Fibroblast of lung (primary cell): ENCODE data around the gene TOPBP1.

Experiments used
- EZH2 ChIP-seq: IDR thresholded peaks from 2 replicates; pipeline ENCODE4 v1.5.1; 2012; ENCODE audit warnings: low read length, control low read depth, mild to moderate bottlenecking; ENCODE audit errors: missing control alignments
- TF ChIP-seq, protein P1 (sequence below), 2 donors: IDR thresholded peaks in 1 of 2; conservative IDR thresholded peaks in 1 of 2; 1 replicate in 1 of 2; 2 replicates in 1 of 2; pipeline ENCODE4 v1.5.1; 2011 to 2012; ENCODE audit warnings: low read length in 2 of 2, control low read depth in 1 of 2, inconsistent platforms in 1 of 2, low read depth in 1 of 2, mild to moderate bottlenecking in 1 of 2

DNA sequence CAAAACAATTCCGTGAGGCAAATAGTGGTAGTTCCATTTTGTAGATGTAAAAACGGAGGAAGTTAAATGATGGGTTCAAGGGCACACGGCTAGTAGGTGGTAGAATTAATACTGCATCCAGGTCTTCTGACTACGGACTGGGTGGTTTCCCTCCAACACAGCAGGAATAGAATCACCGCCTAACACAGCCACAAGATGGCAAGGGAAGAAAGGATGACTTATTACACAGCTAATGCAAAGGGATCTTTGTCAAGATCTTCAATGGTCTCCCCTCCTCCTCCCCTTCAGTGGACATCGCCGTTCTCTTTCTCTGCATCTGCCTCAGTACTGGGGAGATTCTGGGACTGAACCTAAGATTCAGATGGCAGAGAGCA is 524 bp upstream of the TOPBP1 start:
- TF ChIP-seq, protein P1, sequence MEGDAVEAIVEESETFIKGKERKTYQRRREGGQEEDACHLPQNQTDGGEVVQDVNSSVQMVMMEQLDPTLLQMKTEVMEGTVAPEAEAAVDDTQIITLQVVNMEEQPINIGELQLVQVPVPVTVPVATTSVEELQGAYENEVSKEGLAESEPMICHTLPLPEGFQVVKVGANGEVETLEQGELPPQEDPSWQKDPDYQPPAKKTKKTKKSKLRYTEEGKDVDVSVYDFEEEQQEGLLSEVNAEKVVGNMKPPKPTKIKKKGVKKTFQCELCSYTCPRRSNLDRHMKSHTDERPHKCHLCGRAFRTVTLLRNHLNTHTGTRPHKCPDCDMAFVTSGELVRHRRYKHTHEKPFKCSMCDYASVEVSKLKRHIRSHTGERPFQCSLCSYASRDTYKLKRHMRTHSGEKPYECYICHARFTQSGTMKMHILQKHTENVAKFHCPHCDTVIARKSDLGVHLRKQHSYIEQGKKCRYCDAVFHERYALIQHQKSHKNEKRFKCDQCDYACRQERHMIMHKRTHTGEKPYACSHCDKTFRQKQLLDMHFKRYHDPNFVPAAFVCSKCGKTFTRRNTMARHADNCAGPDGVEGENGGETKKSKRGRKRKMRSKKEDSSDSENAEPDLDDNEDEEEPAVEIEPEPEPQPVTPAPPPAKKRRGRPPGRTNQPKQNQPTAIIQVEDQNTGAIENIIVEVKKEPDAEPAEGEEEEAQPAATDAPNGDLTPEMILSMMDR (conservative IDR thresholded peaks at IDR 0.05 in 1 of 2, IDR thresholded peaks at IDR 0.05 in 1 of 2; ENCODE audit: low read depth in 1 of 2, low read length in 2 of 2) = no peak
- TF ChIP-seq EZH2 = no peak
